ENCODE measurements around the gene HOXC6.
A peak's percentile ranks its signal among the peaks of the same experiment; 100 is the strongest.

The HOXC6 gene

DNA sequence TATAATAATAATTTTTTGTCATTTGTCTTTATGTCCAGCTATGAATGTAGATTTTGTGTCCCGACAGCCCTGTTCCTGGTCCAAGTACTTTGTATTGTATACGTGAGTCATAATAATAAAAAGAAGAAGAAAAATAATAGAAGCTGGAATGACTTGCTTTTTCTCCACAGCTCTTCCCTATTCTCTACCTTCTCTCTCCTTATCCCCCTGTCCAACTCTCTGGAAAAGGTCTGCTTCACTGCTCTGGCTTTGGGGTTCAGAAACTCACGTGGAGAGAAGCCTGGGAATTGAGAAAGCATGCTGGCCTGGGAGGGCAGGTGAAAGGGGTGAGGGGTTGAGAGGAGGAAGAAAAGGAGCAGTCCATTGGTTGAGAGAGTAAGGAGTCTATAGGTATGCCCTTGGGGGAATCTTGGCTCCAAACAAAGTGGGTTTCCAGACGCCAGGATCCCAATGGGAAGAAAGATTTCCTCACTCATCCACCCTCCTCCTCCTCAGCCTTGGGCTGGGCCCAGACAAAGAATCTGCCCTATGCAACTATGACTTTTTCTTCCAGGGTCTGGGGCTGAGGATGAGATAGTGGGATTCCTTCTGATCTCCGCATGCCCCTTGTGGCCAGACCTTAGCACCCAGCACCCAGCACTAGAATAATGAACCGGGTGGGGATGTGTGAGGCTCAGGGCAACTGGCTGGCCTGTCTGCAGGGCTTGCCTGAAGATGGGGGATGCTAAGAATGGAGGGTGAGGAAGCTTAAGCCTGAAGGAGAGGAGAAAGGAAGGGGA is 15.4 kb upstream of the HOXC6 start:
- DNase-seq (ENCODE audit: extremely low read depth in 1 of 2, low read depth in 1 of 2), result no peak

DNA sequence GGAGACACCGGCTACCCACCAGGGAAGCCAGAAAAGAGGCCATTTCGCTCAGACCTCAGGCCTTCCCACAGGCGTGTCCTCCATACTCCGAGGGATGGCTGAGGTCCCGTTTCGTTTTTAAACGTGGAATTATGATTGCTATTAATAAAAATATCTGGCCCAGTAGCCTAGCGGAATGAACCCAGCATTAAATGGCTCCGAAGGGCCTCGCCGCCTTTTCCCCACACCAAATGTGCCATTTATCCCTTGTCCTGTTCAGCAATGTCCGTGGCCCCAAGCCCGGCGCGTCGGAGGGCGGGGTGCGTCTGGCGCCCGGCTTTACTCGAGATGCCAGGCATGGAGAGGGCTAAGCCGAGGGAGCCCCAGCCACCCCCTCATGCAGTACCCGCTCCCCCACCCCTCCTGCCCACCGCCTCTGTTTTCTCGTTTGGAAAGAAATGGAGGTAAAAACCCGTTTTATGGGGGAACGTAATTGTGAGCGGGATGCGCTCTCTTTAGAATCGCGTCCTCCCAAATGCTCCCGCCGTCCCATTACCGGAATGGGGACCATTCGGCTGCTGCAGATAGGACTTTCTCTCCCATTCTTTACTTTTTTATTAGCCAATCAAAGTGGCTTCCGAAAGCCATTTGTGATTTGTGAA is 13.7 kb upstream of the HOXC6 start:
- no peak for DNase-seq (ENCODE audit: extremely low read depth in 1 of 2, low read depth in 1 of 2)

- DNase-seq (ENCODE audit: extremely low read depth in 1 of 2, low read depth in 1 of 2), result no peak
Measured at GRCh38 chr12:54015018-54015931, 13.0 kb upstream of the HOXC6 start.

GRCh38 chr12:54016051-54016450 is 12.2 kb upstream of the HOXC6 start:
- no peak for DNase-seq (ENCODE audit: extremely low read depth in 1 of 2, low read depth in 1 of 2)

DNA sequence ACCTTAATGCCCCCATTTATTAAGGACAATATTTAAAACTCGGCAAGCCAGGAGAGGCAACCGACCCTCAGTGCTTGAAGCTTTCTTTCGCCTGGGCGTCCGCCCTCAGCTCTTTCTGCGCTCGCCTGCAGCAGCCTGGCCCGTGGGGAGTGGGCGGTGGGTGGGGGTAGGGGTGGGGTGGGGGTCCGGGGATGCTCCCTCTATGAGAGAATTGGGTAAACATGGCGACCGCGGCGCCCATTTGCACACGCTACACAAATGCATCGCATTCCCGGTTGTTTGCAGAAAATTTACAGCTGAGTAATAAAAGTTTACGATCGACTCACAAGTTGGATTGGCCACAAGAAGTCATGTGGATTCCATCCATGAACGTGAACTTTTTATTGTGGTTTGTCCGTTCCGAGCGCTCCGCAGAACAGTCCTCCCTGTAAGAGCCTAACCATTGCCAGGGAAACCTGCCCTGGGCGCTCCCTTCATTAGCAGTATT is 11.7 kb upstream of the HOXC6 start:
- DNase-seq (ENCODE audit: extremely low read depth in 1 of 2, low read depth in 1 of 2), result no peak

- no peak for DNase-seq (ENCODE audit: extremely low read depth in 1 of 2, low read depth in 1 of 2)
Measured at GRCh38 chr12:54017027-54017788, 11.0 kb upstream of the HOXC6 start.

- DNase-seq (ENCODE audit: extremely low read depth in 1 of 2, low read depth in 1 of 2), result peak; percentile 32 to 59
Measured at GRCh38 chr12:54017878-54018467, 10.3 kb upstream of the HOXC6 start.

GRCh38 chr12:54018468-54018984 is 9.7 kb upstream of the HOXC6 start:
- no peak for DNase-seq (ENCODE audit: extremely low read depth in 1 of 2, low read depth in 1 of 2)

DNA sequence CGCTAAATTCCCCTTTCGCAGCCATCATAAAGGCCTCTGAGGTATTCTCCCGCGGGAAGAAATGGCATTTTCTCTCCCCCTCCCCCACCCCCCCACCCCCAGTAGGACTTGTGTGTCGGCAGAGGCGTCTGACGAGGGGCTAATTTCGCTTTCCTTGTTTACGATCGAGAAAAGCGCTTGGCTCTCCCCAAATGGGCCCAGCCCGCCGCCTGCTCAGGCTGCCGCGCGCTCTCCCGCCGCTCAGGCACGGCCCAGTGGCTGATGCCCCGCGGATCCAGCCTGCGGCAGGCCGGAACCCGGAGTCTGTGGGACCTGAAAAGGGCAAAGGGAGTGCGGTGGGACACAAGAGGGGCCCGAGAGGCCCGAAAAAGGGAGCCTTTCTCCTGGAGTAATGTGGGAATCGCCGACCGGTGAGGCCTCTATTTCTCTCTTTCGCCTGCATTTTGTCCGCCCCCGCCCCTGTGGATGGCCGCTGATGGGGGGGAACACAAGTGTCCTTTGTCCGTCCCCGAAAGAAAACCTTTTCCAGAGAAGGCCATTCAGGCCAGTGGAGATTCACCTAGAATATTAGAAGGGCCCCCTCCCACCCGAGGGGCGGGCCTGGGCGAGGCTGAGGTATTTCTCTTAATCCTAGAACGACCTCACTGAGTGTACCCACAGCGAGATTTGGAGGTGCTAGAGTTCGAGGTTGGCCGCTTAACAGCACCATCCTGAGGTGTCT is 9.0 kb upstream of the HOXC6 start:
- no peak for DNase-seq (ENCODE audit: extremely low read depth in 1 of 2, low read depth in 1 of 2)

- DNase-seq (ENCODE audit: extremely low read depth in 1 of 2, low read depth in 1 of 2), result no peak
Measured at GRCh38 chr12:54019924-54020590, 8.2 kb upstream of the HOXC6 start.

DNA sequence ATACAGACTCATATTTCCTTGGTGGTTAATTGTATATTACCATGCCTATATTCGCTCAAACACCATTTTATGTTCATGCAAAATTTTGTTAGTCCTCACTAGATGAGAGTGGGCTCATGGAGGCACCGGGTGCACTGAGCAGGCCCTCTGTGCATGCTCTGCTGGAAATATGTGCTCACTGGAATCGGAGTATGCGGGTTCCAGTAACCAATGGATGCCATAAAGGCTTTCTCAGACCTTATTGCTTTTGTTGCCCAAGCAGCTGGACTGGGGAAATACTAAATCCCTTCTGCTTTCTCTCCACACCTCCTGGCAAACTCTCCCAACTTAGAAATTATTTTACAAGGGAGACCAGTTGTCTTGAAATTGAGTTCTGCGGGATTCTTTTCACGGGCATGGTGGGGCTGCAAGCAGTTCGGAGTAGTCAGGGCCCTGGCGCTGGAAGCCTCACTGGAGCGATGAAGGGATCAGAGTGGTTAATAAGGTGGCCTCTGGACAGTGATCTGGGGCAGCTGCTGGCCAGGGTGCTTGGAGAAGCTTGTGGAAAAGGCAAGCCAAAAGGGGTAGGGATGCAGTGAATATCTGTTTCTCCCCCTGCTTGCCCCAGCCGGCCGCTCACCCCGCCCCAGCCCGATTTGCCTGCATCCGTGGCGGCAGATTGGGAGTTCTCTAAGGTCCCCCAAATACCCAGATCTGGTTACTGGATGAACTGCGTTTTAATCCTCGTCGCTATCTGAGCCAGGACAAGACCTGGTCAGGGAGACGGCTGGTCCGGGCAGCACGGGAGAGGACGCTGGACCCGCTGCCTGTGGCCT is 7.4 kb upstream of the HOXC6 start:
- no peak for DNase-seq (ENCODE audit: extremely low read depth in 1 of 2, low read depth in 1 of 2)

- no peak for DNase-seq (ENCODE audit: extremely low read depth in 1 of 2, low read depth in 1 of 2)
Measured at GRCh38 chr12:54021432-54022013, 6.7 kb upstream of the HOXC6 start.

- no peak for DNase-seq (ENCODE audit: extremely low read depth in 1 of 2, low read depth in 1 of 2)
Measured at GRCh38 chr12:54022960-54023884, 5.0 kb upstream of the HOXC6 start.

- no peak for DNase-seq (ENCODE audit: extremely low read depth in 1 of 2, low read depth in 1 of 2)
Measured at GRCh38 chr12:54024127-54024526, 4.1 kb upstream of the HOXC6 start.

DNA sequence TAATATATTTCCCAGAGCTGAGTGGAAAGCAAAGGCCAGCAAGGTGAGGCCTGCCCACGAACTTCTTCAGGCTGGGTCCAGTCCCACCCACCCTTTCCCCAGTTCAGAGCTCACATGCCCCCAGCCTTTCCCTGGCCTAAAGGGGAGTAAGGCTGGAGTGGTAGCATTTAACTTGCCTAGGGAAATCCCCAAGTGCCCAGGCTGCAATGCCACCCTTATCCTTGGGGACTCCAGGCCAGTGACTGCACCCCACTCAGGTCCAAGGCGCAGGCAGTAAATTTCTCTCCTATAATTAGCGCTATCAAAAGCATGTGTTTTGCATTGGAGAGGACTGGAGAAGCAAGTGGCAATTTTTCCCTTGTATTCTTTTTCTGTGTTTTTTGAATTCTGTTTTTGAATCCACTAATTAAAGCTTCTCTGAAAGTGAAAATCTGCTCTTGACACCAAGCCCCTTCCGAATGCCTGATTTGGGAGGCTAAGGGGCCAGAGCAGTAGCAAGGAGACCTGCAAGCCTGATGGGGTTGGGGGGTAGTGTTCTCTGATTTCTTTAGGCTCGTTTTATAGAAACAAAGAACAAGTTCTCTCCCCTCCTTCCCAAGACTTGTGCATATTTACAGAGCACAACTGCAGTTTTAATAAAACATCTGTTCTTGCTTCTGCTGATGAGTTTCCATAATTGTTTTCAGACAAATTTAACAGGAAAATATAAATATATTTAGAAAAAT is 3.5 kb upstream of the HOXC6 start:
- no peak for DNase-seq (ENCODE audit: extremely low read depth in 1 of 2, low read depth in 1 of 2)
